ENCODE measurements around the gene COX7B. TPM values are rescaled to one million over a fixed set of nuclear protein-coding genes. Genes with fewer than 3 reads are reported as not detected.

The COX7B gene
- total RNA-seq, 1 experiment from 2014 or later: 243 TPM

- BruUV-seq (replicated peaks): no TSS peak
- H3K4me1 Mint-ChIP-seq (ENCODE audit: low read depth, unreplicated experiment): no peaks in the 10 kb centered on the region
- Histone ChIP-seq H3K27me3 (replicated peaks; ENCODE audit: control insufficient read depth, insufficient read depth, low read length) (no peaks in the 10 kb centered on the region), H3K4me1 (no peaks in the 10 kb centered on the region), H3K9me3 (no peaks in the 10 kb centered on the region), H3K4me3 (ENCODE audit: low read depth, low read length) (no peak overlapping the region), H3K36me3 (ENCODE audit: control insufficient read depth, insufficient read depth, low read length) (no peaks in the 10 kb centered on the region)
- H3K27me3 Mint-ChIP-seq (ENCODE audit: insufficient read depth, unreplicated experiment): no peaks in the 10 kb centered on the region
- DNase-seq: no peak
- no peaks in the 10 kb centered on the region for H3K9me3 Mint-ChIP-seq (ENCODE audit: unreplicated experiment)
- intact Hi-C loops (cut with micrococcal nuclease; ENCODE audit: unreplicated experiment): no loop called here
- TF ChIP-seq CTCF (IDR thresholded peaks at IDR 0.05; ENCODE audit: insufficient read depth in 1 of 2, low read depth in 1 of 2, low read length in 1 of 2, severe bottlenecking in 1 of 2, unreplicated experiment in 1 of 2): no peak
- POLR2A ChIA-PET: no interaction called here
- no peaks in the 10 kb centered on the region for H3K36me3 Mint-ChIP-seq (ENCODE audit: insufficient read depth, unreplicated experiment)
- no peak overlapping the region for H3K4me3 Mint-ChIP-seq (ENCODE audit: unreplicated experiment)
- CTCF ChIA-PET: no interaction called here
- no peak overlapping the region for H3K27ac Mint-ChIP-seq (ENCODE audit: unreplicated experiment)
These were observed 36.6 kb downstream of the COX7B start for GRCh38 chrX:77935886-77936285.

- no TSS peak for BruUV-seq (replicated peaks)
- intact Hi-C loops (cut with micrococcal nuclease; ENCODE audit: unreplicated experiment): no loop called here
These were observed 37.0 kb downstream of the COX7B start for GRCh38 chrX:77936299-77936698.

DNA sequence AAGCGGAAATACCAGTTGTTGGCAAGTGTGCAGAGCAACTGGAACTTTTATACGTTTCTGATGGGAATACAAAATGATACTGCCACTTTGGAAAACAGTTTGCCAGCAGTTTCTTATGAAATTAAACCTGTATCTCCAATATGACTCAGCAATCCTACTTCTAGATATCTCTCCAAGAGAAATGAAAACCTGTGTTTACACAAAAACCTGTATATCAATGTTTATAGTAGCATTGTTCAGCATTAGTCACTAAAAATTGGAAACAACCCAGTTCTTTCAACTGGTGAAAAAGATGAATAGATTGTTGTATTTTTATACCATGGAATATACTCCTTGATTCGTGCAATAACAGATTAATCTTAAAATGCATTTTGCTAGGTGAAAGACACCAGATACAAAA lies 38.0 kb downstream of the COX7B start:
- Mint-ChIP-seq H3K4me3 (ENCODE audit: unreplicated experiment) (no peak overlapping the region), H3K4me1 (ENCODE audit: low read depth, unreplicated experiment) (no peaks in the 10 kb centered on the region), H3K27me3 (ENCODE audit: insufficient read depth, unreplicated experiment) (no peaks in the 10 kb centered on the region), H3K9me3 (ENCODE audit: unreplicated experiment) (no peaks in the 10 kb centered on the region), H3K36me3 (ENCODE audit: insufficient read depth, unreplicated experiment) (no peaks in the 10 kb centered on the region), H3K27ac (ENCODE audit: unreplicated experiment) (no peak overlapping the region)
- no TSS peak for BruUV-seq (replicated peaks)
- intact Hi-C loops (cut with micrococcal nuclease; ENCODE audit: unreplicated experiment): no loop called here
- ChIA-PET POLR2A (no interaction called here), CTCF (no interaction called here)
- Histone ChIP-seq H3K4me3 (ENCODE audit: low read depth, low read length) (no peak overlapping the region), H3K9me3 (no peaks in the 10 kb centered on the region), H3K4me1 (no peaks in the 10 kb centered on the region), H3K27me3 (replicated peaks; ENCODE audit: control insufficient read depth, insufficient read depth, low read length) (no peaks in the 10 kb centered on the region), H3K36me3 (ENCODE audit: control insufficient read depth, insufficient read depth, low read length) (no peaks in the 10 kb centered on the region)
- TF ChIP-seq CTCF (IDR thresholded peaks at IDR 0.05; ENCODE audit: insufficient read depth in 1 of 2, low read depth in 1 of 2, low read length in 1 of 2, severe bottlenecking in 1 of 2, unreplicated experiment in 1 of 2): no peak
- DNase-seq: no peak

More at GRCh38 chrX:77936299-77936698, 37.0 kb downstream of the COX7B start:
- H3K9me3 Mint-ChIP-seq (ENCODE audit: unreplicated experiment): no peaks in the 10 kb centered on the region
- no peak for TF ChIP-seq CTCF (IDR thresholded peaks at IDR 0.05; ENCODE audit: insufficient read depth in 1 of 2, low read depth in 1 of 2, low read length in 1 of 2, severe bottlenecking in 1 of 2, unreplicated experiment in 1 of 2)
- Histone ChIP-seq H3K4me1 (no peaks in the 10 kb centered on the region), H3K27me3 (replicated peaks; ENCODE audit: control insufficient read depth, insufficient read depth, low read length) (no peaks in the 10 kb centered on the region), H3K36me3 (ENCODE audit: control insufficient read depth, insufficient read depth, low read length) (no peaks in the 10 kb centered on the region), H3K9me3 (no peaks in the 10 kb centered on the region), H3K4me3 (ENCODE audit: low read depth, low read length) (no peak overlapping the region)
- no peaks in the 10 kb centered on the region for H3K4me1 Mint-ChIP-seq (ENCODE audit: low read depth, unreplicated experiment)
- H3K36me3 Mint-ChIP-seq (ENCODE audit: insufficient read depth, unreplicated experiment): no peaks in the 10 kb centered on the region
- H3K27ac Mint-ChIP-seq (ENCODE audit: unreplicated experiment): no peak overlapping the region
- H3K27me3 Mint-ChIP-seq (ENCODE audit: insufficient read depth, unreplicated experiment): no peaks in the 10 kb centered on the region
- H3K4me3 Mint-ChIP-seq (ENCODE audit: unreplicated experiment): no peak overlapping the region
- ChIA-PET POLR2A (no interaction called here), CTCF (no interaction called here)
- no peak for DNase-seq
